Chondrocyte (in vitro differentiated cells): ENCODE data around the gene TNS4. TPM values are rescaled to one million over a fixed set of nuclear protein-coding genes. Genes with fewer than 3 reads are reported as not detected.
A peak's percentile ranks its signal among the peaks of the same experiment; 100 is the strongest.

Experiments used
- DNase-seq: peaks from one replicate; pipeline ENCODE4 v3.0.0; 2021; ENCODE audit warnings: mixed read lengths, low spot score
- H3K27ac Mint-ChIP-seq: one replicate; pipeline ENCODE4 v1.8.0; 2021; ENCODE audit warnings: mild to moderate bottlenecking, moderate library complexity, mixed read lengths; ENCODE audit not compliant: unreplicated experiment
- H3K27me3 Mint-ChIP-seq: 2 replicates; pipeline ENCODE4 v1.8.0; 2021; ENCODE audit warnings: low read depth, mixed read lengths
- H3K36me3 Mint-ChIP-seq: 2 replicates; pipeline ENCODE4 v1.8.0; 2021; ENCODE audit warnings: low read depth, mixed read lengths
- H3K4me1 Mint-ChIP-seq: 2 replicates; pipeline ENCODE4 v1.8.0; 2021; ENCODE audit warnings: low read depth, mild to moderate bottlenecking, mixed read lengths
- H3K4me3 Mint-ChIP-seq: one replicate; pipeline ENCODE4 v1.8.0; 2021; ENCODE audit warnings: mild to moderate bottlenecking, moderate library complexity, mixed read lengths; ENCODE audit not compliant: unreplicated experiment
- H3K9me3 Mint-ChIP-seq: 2 replicates; pipeline ENCODE4 v1.8.0; 2021; ENCODE audit warnings: low read depth, mixed read lengths
- CTCF ChIP-seq: fragments of 200-600 bp; sonication (generic); IDR thresholded peaks from 2 replicates; pipeline ENCODE4 v1.5.0; 2021; ENCODE audit warnings: antibody characterized with exemption, mild to moderate bottlenecking, moderate library complexity
- total RNA-seq: library from RNA; stranded (reverse); gene quantifications from 3 replicates; pipeline ENCODE4 v1.2.1, GENCODE V29; 2021

Gene TNS4
- total RNA-seq, 1 donor from 2014 or later: not detected

DNA sequence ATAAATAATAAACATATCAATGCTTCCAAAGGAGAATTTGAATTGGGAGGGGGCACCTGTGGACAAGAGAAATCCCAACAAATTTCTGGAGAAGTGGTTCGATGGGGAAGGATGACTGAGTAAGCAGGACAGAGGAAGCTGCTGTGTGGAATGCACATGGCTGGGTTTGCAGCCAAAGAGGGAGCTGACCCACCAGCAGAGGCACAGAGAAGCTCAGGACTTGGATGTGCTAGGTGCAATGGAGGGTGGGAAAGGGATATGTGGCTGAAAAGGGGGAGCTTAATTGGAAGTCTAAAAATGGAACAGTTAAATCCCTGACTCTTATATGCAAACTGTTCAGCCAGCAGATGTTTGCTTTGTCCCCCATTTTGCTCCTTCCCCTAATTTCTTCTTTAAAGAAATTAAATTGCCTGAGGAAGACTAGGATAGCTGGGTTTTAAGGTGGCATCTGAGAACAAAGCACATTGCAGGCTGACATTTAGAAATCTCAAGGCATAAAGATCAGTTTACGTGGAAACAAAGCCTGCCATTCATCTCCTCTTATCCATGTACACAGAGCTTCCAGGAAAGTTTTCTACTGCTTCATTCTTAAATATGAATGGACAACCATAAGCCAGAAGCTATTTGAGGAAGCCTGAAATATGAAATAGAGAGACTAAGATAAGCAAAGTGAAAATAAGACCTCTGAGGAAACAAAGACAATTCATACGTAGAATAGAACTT lies 23.0 kb upstream of the TNS4 start:
- Mint-ChIP-seq H3K4me1 (peaks cover 21% of the 10 kb centered on the region), H3K27ac (no peak overlapping the region), H3K9me3 (peaks cover 14% of the 10 kb centered on the region), H3K4me3 (no peak overlapping the region), H3K27me3 (no peaks in the 10 kb centered on the region), H3K36me3 (peaks cover 6% of the 10 kb centered on the region)
- DNase-seq: no peak
- TF ChIP-seq CTCF: no peak

DNA sequence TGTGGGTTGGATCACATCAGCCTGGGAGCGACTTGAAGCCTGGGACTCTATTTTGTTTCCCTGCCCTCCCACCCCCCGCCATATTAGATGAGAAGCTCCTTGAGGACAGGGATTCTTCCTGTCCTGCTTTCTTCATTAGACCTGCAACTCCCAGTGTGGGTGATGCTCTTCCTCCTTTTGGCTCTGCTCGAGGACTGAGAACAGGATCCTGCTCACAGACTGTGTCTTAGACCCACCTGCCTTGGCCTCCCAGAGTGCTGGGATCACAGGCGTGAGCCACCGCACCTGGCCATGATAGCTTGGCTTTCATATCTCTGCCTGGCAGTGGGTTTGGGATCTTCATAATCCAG lies 21.5 kb upstream of the TNS4 start:
- Mint-ChIP-seq H3K4me3 (no peak overlapping the region), H3K27me3 (no peaks in the 10 kb centered on the region), H3K36me3 (peaks cover 6% of the 10 kb centered on the region), H3K27ac (no peak overlapping the region), H3K9me3 (peaks cover 14% of the 10 kb centered on the region), H3K4me1 (peaks cover 32% of the 10 kb centered on the region)
- no peak for DNase-seq
- TF ChIP-seq CTCF: no peak

DNA sequence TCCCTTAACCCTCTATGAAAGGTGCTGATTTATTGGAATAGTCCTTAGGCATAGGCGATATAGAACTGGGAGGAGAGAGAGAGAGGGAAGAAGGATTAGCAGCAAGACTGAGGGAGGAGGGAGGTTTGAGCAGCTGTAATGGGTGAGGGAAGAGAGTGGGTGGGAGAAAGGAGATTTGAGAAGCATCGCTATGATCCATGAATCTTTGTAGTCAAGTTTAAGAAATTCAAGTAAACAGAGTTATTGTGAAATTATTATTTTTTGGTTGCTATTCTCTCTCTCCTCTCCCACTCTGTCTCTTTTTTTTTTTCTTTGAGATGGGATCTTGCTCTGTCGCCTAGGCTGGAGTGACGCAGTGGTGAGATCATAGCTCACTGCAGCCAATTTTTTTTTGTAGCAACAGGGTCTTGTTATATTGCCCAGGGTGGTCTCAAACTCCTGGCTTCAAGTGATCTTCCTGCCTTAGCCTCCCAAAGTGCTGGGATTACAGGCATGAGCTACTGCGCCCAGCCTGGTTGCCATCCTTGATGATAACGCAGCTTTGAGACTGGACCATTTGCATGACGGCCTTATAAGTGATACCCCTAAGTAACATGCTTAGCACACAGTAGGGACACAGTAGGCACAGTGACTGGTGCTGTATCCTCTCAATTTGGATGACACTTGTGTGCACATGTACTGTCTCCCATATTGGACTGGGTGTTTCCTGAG lies 21.0 kb upstream of the TNS4 start:
- peaks cover 14% of the 10 kb centered on the region for H3K9me3 Mint-ChIP-seq
- peaks cover 34% of the 10 kb centered on the region for H3K4me1 Mint-ChIP-seq
- H3K27ac Mint-ChIP-seq: no peak overlapping the region
- no peak for DNase-seq
- no peak for TF ChIP-seq CTCF
- no peaks in the 10 kb centered on the region for H3K27me3 Mint-ChIP-seq
- no peak overlapping the region for H3K4me3 Mint-ChIP-seq
- H3K36me3 Mint-ChIP-seq: peaks cover 6% of the 10 kb centered on the region

DNA sequence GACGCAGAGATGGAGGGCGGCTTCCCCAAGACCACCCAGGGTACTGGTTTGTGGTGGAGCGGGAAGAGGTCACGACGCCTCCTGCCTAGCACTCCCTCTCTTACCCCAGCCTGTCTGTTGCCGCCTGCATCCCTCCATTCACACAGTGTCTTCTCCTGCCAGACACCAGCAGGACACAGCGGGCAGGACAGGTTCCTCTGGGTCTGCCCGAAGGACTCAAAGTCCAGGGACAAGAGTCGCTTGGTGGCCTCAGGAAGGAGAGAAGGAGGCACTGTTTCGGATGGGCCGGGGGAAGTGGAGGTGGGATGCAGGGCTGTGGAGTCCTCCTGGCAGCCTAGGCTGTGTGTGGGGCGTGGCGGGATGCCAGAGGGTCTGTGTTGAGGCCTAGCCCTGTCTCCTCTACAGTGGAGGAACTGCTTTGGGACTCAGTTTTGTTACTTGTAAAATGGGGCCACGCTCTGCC lies 19.6 kb upstream of the TNS4 start:
- no peaks in the 10 kb centered on the region for H3K27me3 Mint-ChIP-seq
- TF ChIP-seq CTCF: no peak
- peaks cover 6% of the 10 kb centered on the region for H3K36me3 Mint-ChIP-seq
- H3K4me3 Mint-ChIP-seq: no peak overlapping the region
- peaks cover 47% of the 10 kb centered on the region for H3K4me1 Mint-ChIP-seq
- peak; percentile 74 for DNase-seq
- peak overlapping the region; percentile 84 for H3K27ac Mint-ChIP-seq
- peaks cover 14% of the 10 kb centered on the region for H3K9me3 Mint-ChIP-seq

- Mint-ChIP-seq H3K36me3 (no peaks in the 10 kb centered on the region), H3K27me3 (no peaks in the 10 kb centered on the region), H3K9me3 (no peaks in the 10 kb centered on the region), H3K4me1 (peaks cover 53% of the 10 kb centered on the region), H3K4me3 (no peak overlapping the region), H3K27ac (no peak overlapping the region)
- no peak for TF ChIP-seq CTCF
- peak; percentile 50 for DNase-seq
Observed at GRCh38 chr17:40519089-40519775, 17.8 kb upstream of the TNS4 start.
